K562 (cell line): Measurements from ENCODE around the gene CLNK.

Experiments
- ETV6 ChIP-seq, 3 experiments: fragments of 150-350 bp in 1 of 3; sonication (generic) in 1 of 3; formaldehyde crosslinking in 1 of 3; IDR thresholded peaks; 2 replicates each; pipeline versions ENCODE4 v1.6.1 to v1.8.0; 2014 to 2022; ENCODE audit warnings: borderline replicate concordance in 2 of 3, low read depth in 2 of 3, antibody characterized with exemption in 1 of 3, low read length in 1 of 3, mild to moderate bottlenecking in 1 of 3, missing genetic modification reagents in 1 of 3
- HEY1 ChIP-seq: fragments of 250-450 bp; sonication (Bioruptor Pico); IDR thresholded peaks from 2 replicates; pipeline ENCODE4 v1.5.0; 2020; ENCODE audit warnings: mild to moderate bottlenecking, moderate library complexity, borderline replicate concordance
- IRF2 ChIP-seq: sonication (generic); formaldehyde crosslinking; IDR thresholded peaks from 2 replicates; pipeline ENCODE4 v1.8.1; 2022; ENCODE audit warnings: mild to moderate bottlenecking, missing genetic modification reagents
- KDM4B ChIP-seq, 2 experiments: fragments of 450-650 bp in 1 of 2; sonication (generic) in 1 of 2; IDR thresholded peaks; 2 replicates each; pipeline ENCODE4 v1.6.1; 2016 to 2017; ENCODE audit warnings: borderline replicate concordance in 2 of 2, antibody characterized with exemption in 1 of 2, low read depth in 1 of 2, mild to moderate bottlenecking in 1 of 2
- MXI1 ChIP-seq: IDR thresholded peaks from 2 replicates; pipeline ENCODE4 v1.6.1; 2011; ENCODE audit warnings: low read depth, mild to moderate bottlenecking, improper control_type of control experiment, low read length
- NR2C1 ChIP-seq, 2 experiments: fragments of 450-650 bp; IDR thresholded peaks; 2 replicates each; pipeline ENCODE4 v1.6.1; 2017; ENCODE audit warnings: mild to moderate bottlenecking in 2 of 2, antibody characterized with exemption in 1 of 2, inconsistent platforms in 1 of 2, missing compliant biosample characterization in 1 of 2, missing genetic modification characterization in 1 of 2
- PATZ1 ChIP-seq: fragments of 250-450 bp; sonication (Bioruptor Pico); IDR thresholded peaks from 2 replicates; pipeline ENCODE4 v1.5.0; 2020; ENCODE audit warnings: mild to moderate bottlenecking, borderline replicate concordance
- PCBP2 ChIP-seq: fragments of 200-400 bp; formaldehyde crosslinking; IDR thresholded peaks from 2 replicates; pipeline ENCODE4 v1.6.1; 2018; ENCODE audit warnings: low read length, low read depth, mild to moderate bottlenecking, moderate library complexity; ENCODE audit not compliant: poor library complexity, severe bottlenecking
- RBM22 ChIP-seq: fragments of 200-400 bp; formaldehyde crosslinking; IDR thresholded peaks from 2 replicates; pipeline ENCODE4 v1.6.1; 2018; ENCODE audit warnings: low read length, low read depth; ENCODE audit not compliant: poor library complexity, severe bottlenecking
- SRF ChIP-seq, 2 experiments: fragments of 250-450, 450-650 bp in 1 of 2; sonication (Bioruptor Pico) in 1 of 2; sonication (generic) in 1 of 2; formaldehyde crosslinking; IDR thresholded peaks; 2 replicates each; pipeline versions ENCODE4 v1.5.0 to v1.5.1; 2020 to 2022; ENCODE audit warnings: mild to moderate bottlenecking in 1 of 2, missing genetic modification reagents in 1 of 2
- TAF1 ChIP-seq: IDR thresholded peaks from 2 replicates; pipeline ENCODE4 v1.6.1; 2011; ENCODE audit warnings: mild to moderate bottlenecking, low read length, moderate library complexity; ENCODE audit not compliant: insufficient read depth, control insufficient read depth, severe bottlenecking; ENCODE audit errors: extremely low read depth
- TF ChIP-seq, protein P1 (sequence below), 3 experiments: IDR thresholded peaks in 2 of 3; conservative IDR thresholded peaks in 1 of 3; 2 replicates each; pipeline ENCODE4 v1.5.1; 2011 to 2012; ENCODE audit warnings: low read length in 3 of 3, mild to moderate bottlenecking in 3 of 3, control low read depth in 2 of 3, improper control_type of control experiment in 1 of 3, inconsistent platforms in 1 of 3, low read depth in 1 of 3, mixed read lengths in 1 of 3, moderate library complexity in 1 of 3; ENCODE audit not compliant: insufficient read depth in 2 of 3
- TF ChIP-seq, protein P2 (sequence below): sonication (generic); formaldehyde crosslinking; IDR thresholded peaks from 2 replicates; pipeline ENCODE4 v1.8.1; 2023; ENCODE audit warnings: missing genetic modification reagents, mild to moderate bottlenecking, borderline replicate concordance

DNA sequence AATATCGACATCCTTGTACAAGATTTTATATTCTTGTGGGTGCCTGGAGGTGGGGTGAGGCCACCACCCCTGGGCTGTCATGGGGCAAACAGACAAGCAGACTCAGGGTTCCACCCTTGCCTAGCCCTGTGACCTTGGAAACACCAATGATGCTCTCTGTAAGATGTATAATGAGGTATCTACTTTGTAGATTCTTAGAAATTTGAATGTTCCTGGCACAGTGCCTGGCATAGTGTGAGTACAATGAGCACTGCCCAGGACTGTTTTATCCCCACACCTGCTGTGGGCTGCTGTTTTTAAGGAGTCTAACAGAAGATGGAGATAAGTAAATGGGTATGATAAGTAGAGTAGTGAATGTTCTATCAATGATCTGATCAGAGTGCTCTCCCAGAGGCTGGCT lies 230.4 kb downstream of the CLNK start:
- TF ChIP-seq SRF (CRISPR knock-in tag; IDR thresholded peaks at IDR 0.05), result no peak
- TF ChIP-seq ETV6 (IDR thresholded peaks at IDR 0.05; ENCODE audit: borderline replicate concordance in 1 of 2, low read depth in 2 of 2, low read length in 1 of 2), result no peak
- TF ChIP-seq ETV6 (CRISPR knock-in tag; IDR thresholded peaks at IDR 0.05; ENCODE audit: borderline replicate concordance), result no peak
- TF ChIP-seq IRF2 (CRISPR knock-in tag), result no peak
- TF ChIP-seq, protein P1, sequence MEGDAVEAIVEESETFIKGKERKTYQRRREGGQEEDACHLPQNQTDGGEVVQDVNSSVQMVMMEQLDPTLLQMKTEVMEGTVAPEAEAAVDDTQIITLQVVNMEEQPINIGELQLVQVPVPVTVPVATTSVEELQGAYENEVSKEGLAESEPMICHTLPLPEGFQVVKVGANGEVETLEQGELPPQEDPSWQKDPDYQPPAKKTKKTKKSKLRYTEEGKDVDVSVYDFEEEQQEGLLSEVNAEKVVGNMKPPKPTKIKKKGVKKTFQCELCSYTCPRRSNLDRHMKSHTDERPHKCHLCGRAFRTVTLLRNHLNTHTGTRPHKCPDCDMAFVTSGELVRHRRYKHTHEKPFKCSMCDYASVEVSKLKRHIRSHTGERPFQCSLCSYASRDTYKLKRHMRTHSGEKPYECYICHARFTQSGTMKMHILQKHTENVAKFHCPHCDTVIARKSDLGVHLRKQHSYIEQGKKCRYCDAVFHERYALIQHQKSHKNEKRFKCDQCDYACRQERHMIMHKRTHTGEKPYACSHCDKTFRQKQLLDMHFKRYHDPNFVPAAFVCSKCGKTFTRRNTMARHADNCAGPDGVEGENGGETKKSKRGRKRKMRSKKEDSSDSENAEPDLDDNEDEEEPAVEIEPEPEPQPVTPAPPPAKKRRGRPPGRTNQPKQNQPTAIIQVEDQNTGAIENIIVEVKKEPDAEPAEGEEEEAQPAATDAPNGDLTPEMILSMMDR (IDR thresholded peaks at IDR 0.05 in 2 of 3, conservative IDR thresholded peaks at IDR 0.05 in 1 of 3; ENCODE audit: insufficient read depth in 2 of 3, low read depth in 1 of 3, low read length in 3 of 3), result no peak
- no peak for TF ChIP-seq KDM4B (IDR thresholded peaks at IDR 0.05; ENCODE audit: borderline replicate concordance in 2 of 2, low read depth in 1 of 2)
- no peak for TF ChIP-seq PCBP2
- TF ChIP-seq NR2C1 (IDR thresholded peaks at IDR 0.05), result no peak
- no peak for TF ChIP-seq NR2C1 (tag; IDR thresholded peaks at IDR 0.05)
- no peak for TF ChIP-seq MXI1
- TF ChIP-seq, protein P2, sequence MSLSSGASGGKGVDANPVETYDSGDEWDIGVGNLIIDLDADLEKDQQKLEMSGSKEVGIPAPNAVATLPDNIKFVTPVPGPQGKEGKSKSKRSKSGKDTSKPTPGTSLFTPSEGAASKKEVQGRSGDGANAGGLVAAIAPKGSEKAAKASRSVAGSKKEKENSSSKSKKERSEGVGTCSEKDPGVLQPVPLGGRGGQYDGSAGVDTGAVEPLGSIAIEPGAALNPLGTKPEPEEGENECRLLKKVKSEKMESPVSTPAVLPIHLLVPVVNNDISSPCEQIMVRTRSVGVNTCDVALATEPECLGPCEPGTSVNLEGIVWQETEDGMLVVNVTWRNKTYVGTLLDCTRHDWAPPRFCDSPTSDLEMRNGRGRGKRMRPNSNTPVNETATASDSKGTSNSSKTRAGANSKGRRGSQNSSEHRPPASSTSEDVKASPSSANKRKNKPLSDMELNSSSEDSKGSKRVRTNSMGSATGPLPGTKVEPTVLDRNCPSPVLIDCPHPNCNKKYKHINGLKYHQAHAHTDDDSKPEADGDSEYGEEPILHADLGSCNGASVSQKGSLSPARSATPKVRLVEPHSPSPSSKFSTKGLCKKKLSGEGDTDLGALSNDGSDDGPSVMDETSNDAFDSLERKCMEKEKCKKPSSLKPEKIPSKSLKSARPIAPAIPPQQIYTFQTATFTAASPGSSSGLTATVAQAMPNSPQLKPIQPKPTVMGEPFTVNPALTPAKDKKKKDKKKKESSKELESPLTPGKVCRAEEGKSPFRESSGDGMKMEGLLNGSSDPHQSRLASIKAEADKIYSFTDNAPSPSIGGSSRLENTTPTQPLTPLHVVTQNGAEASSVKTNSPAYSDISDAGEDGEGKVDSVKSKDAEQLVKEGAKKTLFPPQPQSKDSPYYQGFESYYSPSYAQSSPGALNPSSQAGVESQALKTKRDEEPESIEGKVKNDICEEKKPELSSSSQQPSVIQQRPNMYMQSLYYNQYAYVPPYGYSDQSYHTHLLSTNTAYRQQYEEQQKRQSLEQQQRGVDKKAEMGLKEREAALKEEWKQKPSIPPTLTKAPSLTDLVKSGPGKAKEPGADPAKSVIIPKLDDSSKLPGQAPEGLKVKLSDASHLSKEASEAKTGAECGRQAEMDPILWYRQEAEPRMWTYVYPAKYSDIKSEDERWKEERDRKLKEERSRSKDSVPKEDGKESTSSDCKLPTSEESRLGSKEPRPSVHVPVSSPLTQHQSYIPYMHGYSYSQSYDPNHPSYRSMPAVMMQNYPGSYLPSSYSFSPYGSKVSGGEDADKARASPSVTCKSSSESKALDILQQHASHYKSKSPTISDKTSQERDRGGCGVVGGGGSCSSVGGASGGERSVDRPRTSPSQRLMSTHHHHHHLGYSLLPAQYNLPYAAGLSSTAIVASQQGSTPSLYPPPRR (CRISPR knock-in tag), result no peak
- TF ChIP-seq HEY1 (CRISPR knock-in tag), result no peak
- TF ChIP-seq RBM22, result no peak
- TF ChIP-seq PATZ1 (CRISPR knock-in tag), result no peak
- TF ChIP-seq TAF1, result no peak
